Lung (tissue), 12 donors: ENCODE data around the gene SH3BP4. TPM values are rescaled to one million over a fixed set of nuclear protein-coding genes. Genes with fewer than 3 reads are reported as not detected.

ENCODE experiments used
- ATAC-seq: fragments of 200-7000 bp; cut with Tn5 transposase; one replicate; pipeline ENCODE4 v1.9.1; 2020; ENCODE audit warnings: moderate number of reproducible peaks; ENCODE audit not compliant: insufficient read depth, low FRiP score
- DNase-seq, 3 donors: peaks; one replicate each; pipeline ENCODE4 v3.0.0-alpha.2; 2013 to 2017
- H3K27ac ChIP-seq, 2 donors: one replicate each; pipeline ENCODE4 v1.5.1; 2013; ENCODE audit warnings: mild to moderate bottlenecking in 2 of 2, moderate library complexity in 2 of 2, control low read depth in 1 of 2, inconsistent platforms in 1 of 2, low read depth in 1 of 2, low read length in 1 of 2
- H3K27me3 ChIP-seq, 3 donors: one replicate each; pipeline ENCODE4 v1.5.1; 2013; ENCODE audit warnings: low read length in 2 of 3; ENCODE audit not compliant: control insufficient read depth in 3 of 3, insufficient read depth in 3 of 3
- H3K36me3 ChIP-seq, 4 donors: one replicate each; pipeline ENCODE4 v1.5.1; 2013; ENCODE audit warnings: low read length in 4 of 4, mild to moderate bottlenecking in 1 of 4, moderate library complexity in 1 of 4; ENCODE audit not compliant: control insufficient read depth in 4 of 4, insufficient read depth in 4 of 4
- H3K4me1 ChIP-seq, 5 donors: one replicate each; pipeline ENCODE4 v1.5.1; 2013; ENCODE audit warnings: low read length in 5 of 5, mild to moderate bottlenecking in 2 of 5, moderate library complexity in 1 of 5; ENCODE audit not compliant: control insufficient read depth in 5 of 5, insufficient read depth in 5 of 5
- H3K4me3 ChIP-seq: one replicate; pipeline ENCODE4 v1.5.1; 2013; ENCODE audit warnings: mild to moderate bottlenecking, control low read depth, moderate library complexity
- H3K9ac ChIP-seq, 2 donors: one replicate each; pipeline ENCODE4 v1.5.1; 2013; ENCODE audit warnings: low read length in 2 of 2, control low read depth in 1 of 2; ENCODE audit not compliant: insufficient read depth in 1 of 2
- H3K9me3 ChIP-seq, 4 donors: one replicate each; pipeline ENCODE4 v1.5.1; 2013; ENCODE audit warnings: low read length in 3 of 4, mild to moderate bottlenecking in 1 of 4, moderate library complexity in 1 of 4; ENCODE audit not compliant: control insufficient read depth in 4 of 4, insufficient read depth in 3 of 4
- WGBS, 2 donors: extraction: QIAGEN DNeasy Blood & Tissue Kit; methylation state at CpG; one replicate each; pipeline ENCODE4 v1.1.7; 2013; 5-methylcytosine and 5-hydroxymethylcytosine counted together
- polyA plus RNA-seq, 2 donors: library from polyadenylated mRNA; stranded (reverse); fragments of 200-250 nt; gene quantifications; one replicate each; pipeline ENCODE4 v1.2.1, GENCODE V29; 2013
- total RNA-seq, 2 donors: library from RNA; depleted of rRNA in 1 of 2; stranded (reverse); fragments of >200 nt in 1 of 2; gene quantifications; one replicate each; pipeline ENCODE4 v1.2.1, GENCODE V29; 2014 to 2021
- TF ChIP-seq, protein P1 (sequence below): IDR thresholded peaks from 2 replicates; pipeline ENCODE4 v1.5.1; 2012; ENCODE audit warnings: mild to moderate bottlenecking; ENCODE audit errors: control extremely low read depth, extremely low read depth
- donor health status: control.
- donor health status: control.
- donor health status: Bipolar disorder and iron deficiency.
- donor health status: healthy.
- donor health status: DM: yes; HTN: yes; CAD: no.

Gene SH3BP4
- total and polyA plus RNA-seq, 4 donors = 12.0 to 36.5 (median 18.2) TPM

DNA sequence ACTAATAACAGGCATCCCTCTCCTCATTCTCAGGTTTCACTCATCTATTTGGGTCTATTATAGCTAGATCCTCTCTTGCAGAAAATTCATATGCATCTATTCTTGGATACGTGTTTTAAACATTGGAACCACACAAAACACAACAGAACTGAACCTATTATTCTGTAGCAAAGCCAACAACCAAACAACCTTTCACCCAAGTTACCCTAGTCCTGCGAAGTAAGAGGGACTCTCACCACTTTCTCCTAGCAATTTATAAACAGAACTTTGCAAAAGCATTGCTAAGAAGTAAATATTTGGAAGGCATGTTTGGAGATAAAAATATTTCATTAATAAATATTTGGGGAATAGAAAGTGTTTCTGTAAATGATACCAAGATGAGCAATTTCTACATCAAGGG lies 20.4 kb upstream of the SH3BP4 start:
- no peaks in the 10 kb centered on the region for H3K27me3 ChIP-seq
- H3K9ac ChIP-seq = no peak overlapping the region
- H3K4me3 ChIP-seq = no peak overlapping the region
- WGBS, 2 donors = 68 to 78% methylated on average over 2 of the region's 2 CpGs
- H3K36me3 ChIP-seq = no peaks in the 10 kb centered on the region
- ATAC-seq = no peak
- no peaks in the 10 kb centered on the region for H3K4me1 ChIP-seq
- TF ChIP-seq, protein P1, sequence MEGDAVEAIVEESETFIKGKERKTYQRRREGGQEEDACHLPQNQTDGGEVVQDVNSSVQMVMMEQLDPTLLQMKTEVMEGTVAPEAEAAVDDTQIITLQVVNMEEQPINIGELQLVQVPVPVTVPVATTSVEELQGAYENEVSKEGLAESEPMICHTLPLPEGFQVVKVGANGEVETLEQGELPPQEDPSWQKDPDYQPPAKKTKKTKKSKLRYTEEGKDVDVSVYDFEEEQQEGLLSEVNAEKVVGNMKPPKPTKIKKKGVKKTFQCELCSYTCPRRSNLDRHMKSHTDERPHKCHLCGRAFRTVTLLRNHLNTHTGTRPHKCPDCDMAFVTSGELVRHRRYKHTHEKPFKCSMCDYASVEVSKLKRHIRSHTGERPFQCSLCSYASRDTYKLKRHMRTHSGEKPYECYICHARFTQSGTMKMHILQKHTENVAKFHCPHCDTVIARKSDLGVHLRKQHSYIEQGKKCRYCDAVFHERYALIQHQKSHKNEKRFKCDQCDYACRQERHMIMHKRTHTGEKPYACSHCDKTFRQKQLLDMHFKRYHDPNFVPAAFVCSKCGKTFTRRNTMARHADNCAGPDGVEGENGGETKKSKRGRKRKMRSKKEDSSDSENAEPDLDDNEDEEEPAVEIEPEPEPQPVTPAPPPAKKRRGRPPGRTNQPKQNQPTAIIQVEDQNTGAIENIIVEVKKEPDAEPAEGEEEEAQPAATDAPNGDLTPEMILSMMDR = no peak
- H3K27ac ChIP-seq = no peak overlapping the region
- no peaks in the 10 kb centered on the region for H3K9me3 ChIP-seq
- DNase-seq = peak in 2 of 3 donors; percentile 76 to 77

DNA sequence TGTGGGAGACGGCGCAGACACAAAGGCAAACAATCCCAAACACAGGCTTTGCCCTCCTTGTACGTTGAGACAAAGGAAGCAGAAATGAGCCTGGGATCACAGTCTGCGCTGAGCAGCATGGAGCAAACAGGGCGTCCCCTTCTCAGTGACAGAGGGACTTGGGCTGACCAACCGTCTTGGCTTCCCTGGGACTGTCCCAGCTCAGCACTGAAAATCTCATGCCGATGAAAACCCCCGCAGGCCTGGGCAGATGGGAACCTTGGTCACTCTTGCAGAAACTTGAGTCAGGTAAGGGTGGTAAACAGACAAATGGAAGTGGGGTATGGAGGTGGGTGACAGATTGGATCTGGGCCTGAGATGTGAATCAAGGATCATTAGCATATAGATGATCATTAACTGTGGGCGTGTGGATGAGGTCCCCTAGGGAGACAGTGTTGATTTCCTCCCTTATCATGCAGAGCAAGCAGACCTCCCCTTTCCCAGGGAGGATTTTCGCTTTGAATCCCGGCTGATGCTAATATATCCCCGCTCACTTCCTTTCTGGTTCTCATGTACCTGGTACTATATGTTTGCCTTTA lies 19.1 kb upstream of the SH3BP4 start:
- TF ChIP-seq, protein P1 = no peak
- DNase-seq = no peak
- no peaks in the 10 kb centered on the region for H3K4me1 ChIP-seq
- no peaks in the 10 kb centered on the region for H3K27me3 ChIP-seq
- no peaks in the 10 kb centered on the region for H3K9me3 ChIP-seq
- WGBS, 2 donors = 75 to 76% methylated on average over 12 of the region's 12 CpGs
- H3K4me3 ChIP-seq = no peak overlapping the region
- no peak overlapping the region for H3K9ac ChIP-seq
- H3K27ac ChIP-seq = no peak overlapping the region
- ATAC-seq = no peak
- no peaks in the 10 kb centered on the region for H3K36me3 ChIP-seq

DNA sequence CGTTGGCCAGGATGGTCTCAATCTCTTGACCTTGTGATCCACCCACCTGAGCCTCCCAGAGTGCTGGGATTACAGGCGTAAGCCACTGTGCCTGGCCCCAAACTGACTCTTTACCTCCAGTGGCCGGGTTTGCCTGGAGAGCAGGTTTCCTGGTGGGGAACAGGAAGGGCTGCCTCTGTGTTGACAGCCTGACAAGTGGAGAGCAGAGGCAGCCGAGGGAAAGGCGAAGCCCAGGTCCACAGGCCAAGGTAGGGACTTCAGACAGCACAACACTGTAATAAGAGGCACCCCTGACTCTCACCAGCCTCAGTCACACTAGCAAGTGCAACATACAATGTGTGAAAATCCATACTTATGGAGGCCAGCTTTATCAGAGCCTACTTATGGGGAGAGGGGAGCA lies 16.5 kb upstream of the SH3BP4 start:
- H3K4me3 ChIP-seq = no peak overlapping the region
- TF ChIP-seq, protein P1 = no peak
- H3K27ac ChIP-seq = no peak overlapping the region
- H3K9me3 ChIP-seq = no peaks in the 10 kb centered on the region
- H3K36me3 ChIP-seq = no peaks in the 10 kb centered on the region
- no peaks in the 10 kb centered on the region for H3K4me1 ChIP-seq
- DNase-seq (no peak), ATAC-seq (no peak)
- WGBS, 2 donors = 73 to 75% methylated on average over 5 of the region's 5 CpGs
- H3K27me3 ChIP-seq = no peaks in the 10 kb centered on the region
- no peak overlapping the region for H3K9ac ChIP-seq

DNA sequence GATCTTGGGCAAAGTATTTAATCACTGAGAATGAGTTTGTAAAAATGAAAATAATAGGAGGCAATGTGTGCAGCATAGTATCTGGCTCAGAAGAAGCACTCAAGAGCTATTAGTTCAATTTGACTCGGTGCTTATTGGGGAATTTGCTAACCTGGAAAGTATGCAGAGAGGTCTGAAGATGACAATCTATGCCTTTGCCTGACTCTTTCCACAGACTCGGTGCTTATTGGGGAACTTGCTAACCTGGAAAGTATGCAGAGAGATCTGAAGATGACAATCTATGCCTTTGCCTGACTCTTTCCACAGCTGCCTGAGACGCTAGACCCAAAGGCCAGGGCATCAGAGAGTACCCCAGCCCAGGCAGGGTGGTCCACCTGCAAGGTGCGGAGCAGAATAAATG lies 12.2 kb upstream of the SH3BP4 start:
- Histone ChIP-seq H3K27ac (no peak overlapping the region), H3K9me3 (no peaks in the 10 kb centered on the region), H3K4me3 (no peak overlapping the region), H3K36me3 (no peaks in the 10 kb centered on the region), H3K9ac (no peak overlapping the region), H3K27me3 (no peaks in the 10 kb centered on the region), H3K4me1 (no peaks in the 10 kb centered on the region)
- TF ChIP-seq, protein P1 = no peak
- DNase-seq = no peak
- 77 to 85% methylated on average over 4 of the region's 4 CpGs for WGBS, 2 donors
- no peak for ATAC-seq
